ENCODE data around the gene RAPGEF1.

RAPGEF1 gene

DNA sequence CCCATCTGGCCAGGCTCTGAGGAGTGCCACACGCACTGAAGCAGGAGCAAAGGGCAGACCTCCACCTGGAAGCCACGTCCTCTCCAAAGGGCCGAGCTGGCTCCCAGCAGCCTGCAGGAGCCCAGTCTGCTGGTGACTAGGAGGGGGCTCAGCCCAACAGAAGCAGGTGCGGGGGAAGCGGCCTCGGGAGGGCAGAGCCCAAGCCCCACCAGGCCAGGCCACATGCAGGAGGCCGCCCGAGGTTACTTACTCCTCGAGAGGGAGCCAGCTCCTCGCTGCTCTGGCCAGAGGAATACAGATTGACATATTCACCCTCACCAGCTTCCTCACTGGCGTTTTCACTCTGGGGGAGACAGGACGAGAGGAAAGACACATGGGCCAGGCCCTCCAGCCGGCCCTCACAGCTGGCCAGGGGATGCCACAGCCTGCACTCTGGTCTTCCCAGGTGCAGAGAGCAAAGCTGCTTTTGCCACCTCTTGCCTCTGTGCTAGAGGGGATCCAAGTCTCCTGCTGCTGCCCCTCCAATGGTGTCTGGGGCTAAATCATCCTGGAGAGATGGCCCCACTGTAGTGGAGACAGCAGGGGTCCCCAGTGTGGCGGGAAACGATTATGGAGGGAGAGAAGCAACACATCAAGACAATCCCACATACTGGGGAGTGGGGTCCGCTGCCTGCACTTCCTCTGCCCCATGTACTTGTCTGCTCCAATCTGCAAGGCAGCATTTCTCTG, 136.0 kb downstream of the RAPGEF1 start:
- H3K4me3 ChIP-seq (ENCODE audit: low read length): no peak overlapping the region
- no peak for DNase-seq (ENCODE audit: low read depth, low spot score)

DNA sequence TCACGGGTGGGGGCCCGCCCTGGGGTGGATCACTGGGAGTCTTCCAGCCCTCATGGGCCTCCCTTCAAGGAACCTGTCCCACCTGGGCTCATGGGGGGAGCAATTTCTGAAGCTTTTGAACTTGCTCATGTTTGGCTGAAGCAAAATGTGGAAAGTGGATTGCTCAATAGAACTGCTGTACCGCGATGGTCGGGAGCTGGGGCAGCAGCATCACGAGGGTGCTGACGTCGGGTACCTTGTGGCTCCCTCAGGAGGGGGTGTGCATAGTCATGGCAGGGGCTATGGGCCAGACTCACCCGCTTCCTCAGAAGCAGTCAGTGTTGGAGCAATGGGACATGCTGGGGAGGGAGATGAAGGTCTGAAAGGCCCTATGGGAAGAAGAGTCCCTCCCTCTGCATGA, 136.7 kb downstream of the RAPGEF1 start:
- no peak overlapping the region for H3K4me3 ChIP-seq (ENCODE audit: low read length)

DNA sequence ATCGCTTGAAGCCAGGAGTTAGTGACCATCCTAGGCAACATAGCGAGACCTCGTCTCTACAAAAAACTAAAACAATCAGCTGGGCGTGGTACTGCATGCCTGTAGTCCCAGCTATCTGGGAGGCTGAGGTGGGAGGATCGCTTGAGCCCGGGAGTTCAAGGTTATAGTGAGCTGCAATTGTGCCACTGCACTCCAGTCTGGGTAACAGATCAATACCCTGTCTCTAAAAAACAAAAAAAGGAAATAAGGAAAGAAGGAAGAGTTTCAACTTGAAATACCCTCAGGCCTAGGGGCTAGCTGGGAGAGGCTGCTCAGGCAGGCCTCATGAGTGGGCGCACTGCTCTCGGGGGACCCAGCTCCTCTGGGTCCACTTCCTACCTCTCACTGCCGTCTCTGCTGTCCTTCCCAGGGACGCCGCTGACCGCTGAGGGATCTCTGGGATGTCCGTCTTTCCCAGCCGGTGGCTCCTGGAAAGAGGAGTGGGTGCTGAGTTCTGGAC, 138.1 kb downstream of the RAPGEF1 start:
- H3K4me3 ChIP-seq (ENCODE audit: low read length): no peak overlapping the region
- no peak for DNase-seq (ENCODE audit: low read depth, low spot score)

More for the DNA sequence above, 136.7 kb downstream of the RAPGEF1 start:
- no peak for DNase-seq (ENCODE audit: low read depth, low spot score)

DNA sequence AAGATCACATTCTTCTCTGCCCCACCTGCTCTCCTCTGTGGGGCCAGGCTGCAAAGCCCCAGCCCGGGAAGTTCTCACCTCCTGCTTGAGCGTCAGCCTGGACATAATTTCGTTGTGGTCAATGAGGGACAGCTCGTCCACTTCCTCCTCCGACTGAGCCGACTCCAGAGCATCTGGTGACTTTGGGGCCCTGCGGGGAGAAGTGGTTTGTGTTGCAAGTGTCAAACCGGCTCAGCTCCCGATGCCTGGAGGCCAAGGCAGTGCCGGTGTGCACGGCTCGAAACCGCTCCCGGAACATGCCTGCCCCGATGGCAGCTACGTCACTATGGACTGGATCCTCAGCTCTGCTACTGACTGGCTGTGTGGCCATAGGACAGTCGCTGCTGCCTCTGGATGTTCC, 141.8 kb downstream of the RAPGEF1 start:
- H3K4me3 ChIP-seq (ENCODE audit: low read length): no peak overlapping the region
- no peak for DNase-seq (ENCODE audit: low read depth, low spot score)

DNA sequence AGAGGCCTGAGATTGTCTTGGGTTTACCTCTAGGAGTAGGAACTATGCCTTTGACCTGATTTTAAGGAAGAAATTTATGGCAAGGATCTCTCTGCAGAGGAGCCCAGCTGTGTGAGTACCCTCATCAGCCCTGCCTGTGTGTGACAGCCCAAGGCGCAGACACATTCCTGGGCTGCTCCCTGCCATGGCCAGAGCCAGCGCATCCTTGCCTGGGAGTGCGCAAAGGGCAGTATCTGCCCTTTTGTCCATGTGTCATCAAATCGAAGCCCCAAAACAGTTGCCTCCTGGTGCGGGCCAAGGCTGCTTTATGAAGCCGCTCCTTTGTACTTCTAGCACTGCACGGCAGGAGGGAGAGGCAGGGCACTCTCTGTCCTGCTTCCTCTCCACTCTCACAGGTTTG, 142.6 kb downstream of the RAPGEF1 start:
- H3K4me3 ChIP-seq (ENCODE audit: low read length): no peak overlapping the region
- no peak for DNase-seq (ENCODE audit: low read depth, low spot score)

DNA sequence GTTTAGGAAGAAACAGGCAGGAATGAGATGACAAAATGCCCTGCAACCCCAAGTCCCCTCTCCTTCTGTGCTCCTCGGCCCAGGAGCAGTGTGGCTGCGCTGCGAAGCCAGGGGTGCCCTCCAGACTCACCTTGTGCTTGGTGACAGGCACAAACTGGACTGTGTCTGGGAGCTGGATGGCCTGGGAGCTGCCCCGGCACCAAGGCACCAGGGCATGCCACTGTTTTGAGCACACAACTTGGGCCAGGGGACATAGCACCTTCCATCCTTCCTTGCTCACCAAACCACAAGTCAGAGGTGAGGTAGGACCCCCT, 143.5 kb downstream of the RAPGEF1 start:
- H3K4me3 ChIP-seq (ENCODE audit: low read length): no peak overlapping the region
- DNase-seq (ENCODE audit: low read depth, low spot score): no peak

DNA sequence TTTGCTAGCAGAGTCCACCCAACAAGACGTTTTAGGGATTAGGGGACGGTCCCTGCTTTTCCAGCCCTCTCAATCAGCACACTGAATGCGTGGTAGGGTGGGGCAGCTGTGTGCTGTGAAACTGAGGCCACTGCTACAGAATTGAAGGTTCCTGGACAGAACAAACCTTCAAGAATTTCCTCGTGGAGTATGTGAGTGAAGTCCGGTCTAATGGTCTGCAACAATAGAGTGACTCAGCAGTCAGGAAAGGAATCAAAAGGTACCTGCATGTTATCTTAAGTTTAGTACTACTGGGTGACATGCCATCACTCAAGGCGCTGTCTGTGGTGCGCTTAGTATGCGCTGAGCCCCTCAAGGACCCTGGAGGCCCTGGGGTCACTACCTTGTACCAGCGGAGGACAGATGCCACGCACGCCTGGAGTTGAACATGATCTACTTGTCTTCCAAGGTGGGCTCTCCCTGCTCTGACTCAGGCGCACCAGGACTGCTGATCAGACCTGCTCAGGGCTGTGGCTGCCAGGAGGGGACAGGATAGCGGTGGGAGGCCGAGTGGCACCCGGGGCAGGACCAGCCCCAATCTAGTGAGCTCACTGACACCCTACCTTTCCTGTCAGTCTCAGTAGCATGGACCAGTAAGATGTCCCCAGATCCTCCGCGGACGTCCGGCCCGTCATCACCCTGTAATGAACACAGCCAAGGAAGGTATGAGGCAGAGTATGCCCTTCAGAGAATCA, 144.0 kb downstream of the RAPGEF1 start:
- H3K4me3 ChIP-seq (ENCODE audit: low read length): no peak overlapping the region
- no peak for DNase-seq (ENCODE audit: low read depth, low spot score)

DNA sequence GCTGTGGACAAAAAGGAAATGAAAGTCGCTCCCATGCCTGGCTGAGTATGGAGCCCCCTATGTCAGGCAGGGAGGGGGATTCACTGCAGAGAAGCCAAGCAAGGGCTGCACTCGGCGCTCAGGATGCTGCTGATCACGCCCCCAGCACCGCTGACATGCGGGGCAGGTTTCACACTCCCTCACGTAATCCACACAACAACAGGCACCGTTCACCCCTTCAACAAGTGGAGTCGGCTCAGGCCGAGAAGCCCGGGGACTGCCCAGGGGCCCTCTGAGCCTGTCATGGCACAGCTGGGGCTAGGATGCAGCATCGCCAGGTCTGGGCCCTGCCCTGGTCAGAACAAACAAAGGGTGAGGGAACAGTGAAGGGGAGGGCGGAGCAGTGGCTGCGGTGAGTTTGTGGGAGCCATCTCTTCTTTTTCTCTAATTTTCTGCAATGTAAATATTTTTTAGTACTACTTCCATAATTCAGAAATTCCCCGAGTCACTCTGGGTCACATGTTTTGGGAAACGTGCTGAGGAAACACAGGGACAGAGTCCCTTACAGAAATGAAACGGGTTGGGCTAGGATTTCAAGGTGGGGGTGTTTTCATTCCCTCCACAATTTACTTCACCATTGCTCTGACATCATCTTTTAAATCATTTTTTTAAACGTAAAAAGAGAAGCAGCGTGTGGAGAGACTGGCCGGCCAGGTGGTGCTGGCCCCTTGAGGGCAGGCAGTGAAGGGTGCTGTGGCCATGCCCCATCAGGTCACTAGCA, 144.8 kb downstream of the RAPGEF1 start:
- no peak overlapping the region for H3K4me3 ChIP-seq (ENCODE audit: low read length)
- DNase-seq (ENCODE audit: low read depth, low spot score): no peak

DNA sequence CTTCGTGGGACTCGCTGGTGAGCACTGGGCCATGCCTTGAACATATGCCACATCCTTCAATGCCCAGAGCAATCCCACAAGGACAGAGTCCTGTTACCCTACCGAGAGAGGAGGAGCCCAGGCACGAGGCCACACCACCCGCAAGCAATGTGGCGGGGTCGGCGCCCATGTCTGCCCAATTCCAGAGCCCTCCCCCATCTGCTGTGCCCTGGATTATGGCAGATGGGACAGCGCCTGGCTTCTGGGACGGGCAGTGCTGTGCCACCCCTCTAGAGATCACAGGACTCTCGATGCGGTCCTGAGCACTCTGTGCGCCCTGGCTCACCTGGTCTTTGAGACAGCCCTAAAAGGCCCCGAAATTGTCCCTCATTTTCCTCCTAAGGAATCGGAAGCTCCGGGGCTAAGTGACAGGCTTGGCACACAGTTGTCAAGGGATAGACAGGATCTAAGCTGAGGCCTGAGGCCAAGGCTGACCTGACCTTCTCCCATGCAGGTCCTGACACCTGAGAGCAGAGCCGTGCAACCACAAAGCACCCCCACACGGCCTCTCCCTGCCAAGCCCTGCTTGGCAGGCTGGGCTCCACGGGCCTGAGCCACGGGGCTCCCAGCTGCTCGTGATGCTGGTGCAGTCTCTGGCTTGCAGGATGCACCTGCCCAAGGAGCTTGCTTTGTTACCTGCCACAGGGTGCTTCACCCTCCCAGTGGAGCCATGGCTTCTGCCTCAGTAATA, 145.8 kb downstream of the RAPGEF1 start:
- H3K4me3 ChIP-seq (ENCODE audit: low read length): no peak overlapping the region
- DNase-seq (ENCODE audit: low read depth, low spot score): no peak

DNA sequence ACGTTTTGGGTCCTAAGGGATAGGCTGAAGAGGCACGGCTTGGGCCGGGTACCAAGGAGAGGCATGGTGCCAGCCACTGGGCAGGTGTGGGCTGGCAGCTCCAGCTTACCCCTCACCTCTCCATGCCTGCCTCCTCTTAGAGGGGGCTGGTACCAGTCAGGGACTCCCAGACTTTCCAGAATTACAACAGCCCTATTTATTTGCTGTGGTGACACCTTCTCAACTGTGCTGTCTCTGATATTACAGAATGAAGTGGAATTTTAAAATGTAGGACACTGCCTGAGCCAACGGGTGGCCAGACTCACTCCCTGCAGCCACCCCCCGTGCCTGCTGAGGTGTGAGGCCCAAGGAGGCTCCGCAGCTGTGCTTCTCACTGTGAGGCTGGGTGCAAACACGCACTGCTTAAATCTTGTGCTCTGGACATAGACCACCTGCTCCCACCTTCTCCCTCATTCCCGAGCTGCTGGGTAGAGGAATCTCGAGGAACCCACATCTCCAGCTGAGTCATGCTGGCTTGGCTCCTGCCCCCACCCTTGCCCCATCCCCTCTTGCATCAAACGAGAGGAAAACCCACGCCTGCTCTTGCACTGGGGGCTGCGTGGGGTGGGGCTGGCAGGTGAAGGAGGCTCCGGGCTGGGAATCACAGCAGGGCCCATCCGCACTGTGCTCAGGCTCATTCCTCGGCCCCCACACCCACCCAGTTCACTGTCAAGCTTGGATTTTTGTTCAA, 146.6 kb downstream of the RAPGEF1 start:
- no peak for DNase-seq (ENCODE audit: low read depth, low spot score)
- H3K4me3 ChIP-seq (ENCODE audit: low read length): no peak overlapping the region

DNA sequence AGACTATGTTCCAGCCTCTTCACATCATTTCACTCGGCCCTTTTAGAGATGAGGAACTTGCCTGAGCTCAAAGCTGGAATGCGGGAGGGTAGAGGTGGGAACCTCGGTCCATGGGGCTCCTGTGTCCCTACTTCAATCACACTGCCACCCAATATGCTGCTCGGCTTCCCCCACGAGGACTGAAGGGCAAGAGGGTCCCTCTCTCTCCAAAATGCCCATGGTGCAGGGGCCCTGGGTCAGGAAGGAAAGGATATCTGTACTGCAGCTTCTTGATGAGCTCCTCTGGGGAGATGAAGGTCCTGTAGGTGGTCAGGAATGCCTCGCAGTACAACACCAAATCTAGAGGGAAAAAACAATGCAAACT, 148.0 kb downstream of the RAPGEF1 start:
- no peak overlapping the region for H3K4me3 ChIP-seq (ENCODE audit: low read length)
- no peak for DNase-seq (ENCODE audit: low read depth, low spot score)

DNA sequence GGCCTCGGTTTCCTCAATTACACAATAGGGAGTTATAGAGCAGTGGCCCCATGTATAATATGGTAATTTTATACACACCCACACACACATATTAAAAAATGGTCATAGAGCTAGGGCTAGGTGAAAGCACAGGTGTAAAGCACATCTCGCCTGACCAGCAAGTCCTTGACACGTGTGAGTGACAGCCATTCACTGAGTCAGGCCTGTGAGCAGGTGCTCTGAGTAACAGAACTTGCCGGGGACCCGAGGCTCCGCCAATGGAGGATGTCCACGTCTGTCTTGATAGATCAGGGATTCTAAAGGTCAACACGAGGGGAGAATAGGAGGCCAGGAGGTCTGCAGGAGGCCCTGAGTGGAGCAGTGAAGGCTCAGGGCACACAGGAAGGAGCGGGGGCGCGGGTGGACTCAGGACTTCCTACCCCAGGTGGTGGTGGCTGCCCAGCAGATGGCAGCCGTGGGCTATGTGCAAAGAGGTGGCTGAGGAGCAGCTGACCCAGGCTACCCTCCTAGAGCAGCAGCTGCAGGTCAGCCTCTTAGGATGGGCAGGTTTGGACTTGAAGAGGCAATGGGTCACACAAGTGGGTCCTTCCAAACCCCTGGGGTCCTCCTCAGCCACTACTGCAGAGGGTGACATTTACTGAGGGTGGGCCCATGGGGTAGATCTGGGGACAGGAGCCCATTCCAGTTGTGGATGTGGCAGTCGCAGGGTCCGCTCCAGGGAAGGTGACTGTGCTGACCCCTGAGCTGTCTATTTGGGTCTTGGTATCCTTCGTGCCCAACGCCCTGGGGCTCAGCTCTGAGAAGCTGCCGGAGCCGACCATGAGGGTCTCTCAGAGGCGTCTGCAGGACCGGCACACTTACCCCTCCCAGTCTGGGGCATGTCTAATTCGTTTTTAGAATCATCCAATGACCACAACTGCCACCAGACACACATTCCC, 148.7 kb downstream of the RAPGEF1 start:
- H3K4me3 ChIP-seq (ENCODE audit: low read length): no peak overlapping the region

DNA sequence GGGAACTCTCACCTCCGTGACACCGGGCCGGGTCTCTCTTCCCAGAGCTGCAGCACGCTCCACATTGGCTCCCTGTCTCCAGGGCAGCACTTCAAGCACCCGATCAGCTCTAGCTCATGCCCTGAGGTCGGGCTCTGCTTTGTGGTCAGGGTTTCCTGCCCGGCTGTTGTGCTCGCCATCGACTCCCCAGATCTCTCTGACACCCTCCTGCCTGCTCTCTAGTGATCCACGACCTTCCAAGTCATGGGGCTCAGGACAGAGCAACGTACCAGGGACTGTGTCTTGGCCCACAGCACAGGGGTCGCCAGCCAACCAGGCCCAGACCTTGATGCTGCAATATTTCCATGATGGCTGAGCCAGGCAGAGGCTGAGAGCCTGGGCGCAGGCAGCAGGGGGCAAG, 149.4 kb downstream of the RAPGEF1 start:
- no peak overlapping the region for H3K4me3 ChIP-seq (ENCODE audit: low read length)
- DNase-seq (ENCODE audit: low read depth, low spot score): peak; percentile 24

More for the DNA sequence above, 148.7 kb downstream of the RAPGEF1 start:
- peak; percentile 53 for DNase-seq (ENCODE audit: low read depth, low spot score)

DNA sequence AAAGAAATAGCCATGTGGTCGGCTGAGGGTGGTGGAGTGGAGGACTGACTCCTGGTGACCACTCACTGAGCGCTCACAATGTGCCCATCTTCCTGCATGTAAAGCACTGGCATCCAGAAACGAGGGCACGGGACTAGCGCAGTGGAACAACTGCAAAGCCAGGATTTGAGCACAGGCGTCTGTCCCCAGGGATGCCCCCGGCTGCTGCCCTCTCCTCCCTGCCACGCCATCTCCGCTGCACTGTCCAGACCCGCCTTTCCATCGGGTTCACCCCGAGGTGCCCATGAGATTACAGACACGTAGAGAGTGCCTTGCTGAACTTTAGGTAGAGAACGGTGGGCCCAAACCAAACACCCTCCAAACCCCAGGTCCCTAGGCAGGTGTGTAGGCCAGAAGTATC, 149.9 kb downstream of the RAPGEF1 start:
- DNase-seq (ENCODE audit: low read depth, low spot score): no peak
- H3K4me3 ChIP-seq (ENCODE audit: low read length): no peak overlapping the region

DNA sequence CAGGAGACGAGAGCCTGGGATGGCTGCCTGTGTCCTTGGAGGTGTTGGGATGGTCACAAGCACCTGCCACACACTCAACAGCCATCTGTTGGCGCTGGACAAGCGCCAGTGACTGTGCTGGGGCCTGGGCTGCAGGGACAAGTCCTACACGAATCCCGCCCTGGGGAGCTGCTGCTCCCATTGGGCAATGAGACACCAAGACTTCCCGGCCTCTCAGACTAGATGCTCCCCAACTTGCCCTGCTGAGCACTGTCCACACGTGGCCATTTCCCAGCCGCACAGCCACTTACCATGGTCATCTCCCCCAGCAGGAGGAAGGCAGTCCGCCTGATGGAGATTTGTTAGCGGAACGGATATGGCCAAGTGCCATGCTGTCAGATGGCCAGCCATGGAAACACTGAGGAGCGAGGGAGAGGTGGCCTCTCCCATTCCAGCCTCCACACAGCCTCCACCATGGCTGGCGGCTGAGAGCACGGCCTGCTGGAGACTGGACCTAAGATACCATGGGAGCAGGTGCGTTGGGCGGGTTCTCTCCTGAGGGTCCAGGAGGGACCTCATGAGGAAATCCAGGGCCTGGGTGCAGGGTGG, 150.7 kb downstream of the RAPGEF1 start:
- no peak for DNase-seq (ENCODE audit: low read depth, low spot score)
- no peak overlapping the region for H3K4me3 ChIP-seq (ENCODE audit: low read length)

DNA sequence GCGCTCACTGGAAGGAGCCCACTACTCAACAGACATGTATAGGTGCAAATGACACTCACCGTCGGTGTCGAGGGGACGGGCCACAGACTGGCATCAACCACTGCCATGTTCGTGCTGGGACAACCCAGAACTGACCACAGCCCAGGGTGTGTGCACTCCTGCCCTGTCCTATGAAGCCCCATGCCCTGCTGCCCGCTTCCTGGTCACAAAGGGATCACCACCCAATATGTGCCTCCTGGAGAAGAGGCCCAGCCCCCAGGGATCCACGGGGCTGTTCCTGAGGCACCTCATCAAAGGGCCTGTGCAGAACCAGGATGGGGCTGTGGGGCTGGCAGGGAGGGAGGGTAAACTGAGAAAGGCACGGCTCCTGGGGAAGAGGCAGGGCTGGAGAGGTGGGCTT, 151.5 kb downstream of the RAPGEF1 start:
- no peak for DNase-seq (ENCODE audit: low read depth, low spot score)
- no peak overlapping the region for H3K4me3 ChIP-seq (ENCODE audit: low read length)

DNA sequence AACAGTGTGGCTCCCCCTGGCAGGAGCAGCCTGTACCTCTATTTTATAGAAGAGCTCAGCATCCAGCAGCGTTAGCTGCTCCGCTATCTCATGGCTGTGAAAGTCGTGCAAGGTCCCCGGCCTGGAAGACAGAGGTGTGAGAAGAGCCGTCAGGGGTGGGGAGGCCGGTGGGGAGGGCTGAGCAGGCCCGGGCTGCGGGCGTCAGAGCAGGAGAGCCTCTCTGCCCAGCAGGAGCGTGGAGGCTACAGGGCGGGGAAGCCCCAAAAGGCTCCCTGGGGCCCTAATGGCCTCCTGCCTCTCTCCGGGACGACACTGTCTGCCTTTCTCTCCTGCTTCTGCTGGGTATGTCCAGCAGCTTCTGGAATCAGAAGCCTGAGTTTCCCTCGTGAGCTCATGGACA, 152.0 kb downstream of the RAPGEF1 start:
- H3K4me3 ChIP-seq (ENCODE audit: low read length): no peak overlapping the region
- DNase-seq (ENCODE audit: low read depth, low spot score): no peak

DNA sequence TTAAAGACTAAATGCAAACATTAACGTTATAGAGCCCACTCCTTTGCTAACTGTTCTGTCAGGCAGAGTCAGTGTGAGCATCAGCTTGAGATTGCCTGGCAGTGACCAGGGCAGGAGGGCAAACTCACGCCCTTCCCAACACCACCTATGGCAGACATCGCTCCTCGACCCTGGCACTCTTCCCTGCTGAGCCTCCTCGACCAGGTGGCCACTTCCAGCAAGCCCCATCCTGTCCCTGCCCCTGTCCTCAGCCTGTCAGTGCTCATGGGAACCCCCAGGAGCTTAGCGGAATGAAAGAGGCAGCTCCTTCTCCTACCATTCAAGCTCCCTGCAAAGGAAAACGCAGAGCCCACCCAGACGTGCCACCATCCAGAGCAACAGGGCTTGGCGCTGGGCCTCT, 152.5 kb downstream of the RAPGEF1 start:
- no peak overlapping the region for H3K4me3 ChIP-seq (ENCODE audit: low read length)
- DNase-seq (ENCODE audit: low read depth, low spot score): no peak
